Right cardiac atrium (tissue), 5 donors: ENCODE measurements around the gene ZNF366. TPM values are rescaled to one million over a fixed set of nuclear protein-coding genes. Genes with fewer than 3 reads are reported as not detected.

Experiments
- ATAC-seq, 2 donors: fragments of 200-7000 bp; cut with Tn5 transposase; one replicate each; pipeline versions ENCODE4 v1.8.0 to v1.9.1; 2020; ENCODE audit warnings: moderate library complexity in 2 of 2, mild to moderate bottlenecking in 1 of 2
- DNase-seq, 3 donors: peaks; one replicate each; pipeline ENCODE4 v3.0.0-alpha.2; 2020
- H3K27ac ChIP-seq: one replicate; pipeline ENCODE4 v1.5.1; 2013; ENCODE audit warnings: mild to moderate bottlenecking, low read length, control low read depth, moderate library complexity
- H3K27me3 ChIP-seq: one replicate; pipeline ENCODE4 v1.6.1; 2013; ENCODE audit not compliant: control insufficient read depth, insufficient read depth
- H3K4me1 ChIP-seq: one replicate; pipeline ENCODE4 v1.6.1; 2013; ENCODE audit warnings: low read length; ENCODE audit not compliant: control insufficient read depth, insufficient read depth
- H3K4me3 ChIP-seq: one replicate; pipeline ENCODE4 v1.5.1; 2013; ENCODE audit warnings: low read length, control low read depth
- H3K9me3 ChIP-seq: one replicate; pipeline ENCODE4 v1.6.1; 2013; ENCODE audit warnings: low read length; ENCODE audit not compliant: control insufficient read depth
- WGBS: extraction: QIAGEN DNeasy Blood & Tissue Kit; methylation state at CpG from one replicate; pipeline ENCODE4 v1.1.7; 2013; 5-methylcytosine and 5-hydroxymethylcytosine counted together
- intact Hi-C, 4 donors: fragments of 100-400 bp; cut with DNase I; formaldehyde crosslinking; loops; one replicate each; pipeline versions ENCODE4 v1.11.0 to v1.14.0; 2022 to 2023
- polyA plus RNA-seq: library from polyadenylated mRNA; stranded (reverse); fragments of 200-250 nt; gene quantifications from one replicate; pipeline ENCODE4 v1.2.3, GENCODE V29; 2013
- total RNA-seq, 4 donors: library from RNA; stranded (reverse); fragmentation: NEBNext Ultra II Directional; extraction: Animal tissue kit (Norgen Biotek cat#: 25700); gene quantifications; one replicate each; pipeline ENCODE4 v1.2.1, GENCODE V29; 2021
- donor health status: healthy with polysubstance abuse.
- donor health status: DM: no; HTN: yes; CAD: no.
- donor health status: DM: no; HTN: no; CAD: no.
- donor health status: DM: no; HTN: yes; CAD: no; lungs with severe emphysema.
- donor health status: DM: yes; HTN: yes; CAD: no.

ZNF366 gene
- total and polyA plus RNA-seq, 5 donors, result 2.5 to 8.1 (median 5.4) TPM

- ATAC-seq (no peak), DNase-seq (peak in 2 of 3 donors; percentile 18 to 61)
- Histone ChIP-seq H3K4me3 (no peak overlapping the region), H3K27me3 (no peaks in the 10 kb centered on the region), H3K9me3 (peaks cover 5% of the 10 kb centered on the region), H3K27ac (no peak overlapping the region), H3K4me1 (no peaks in the 10 kb centered on the region)
- 50% methylated on average over 4 of the region's 4 CpGs for WGBS
- intact Hi-C loops, result no loop called here
These were observed 104.1 kb downstream of the ZNF366 start for GRCh38 chr5:72402959-72403628.

GRCh38 chr5:72402381-72402890 lies 104.8 kb downstream of the ZNF366 start:
- ATAC-seq, result peak in 1 of 2 donors; percentile 18
- peaks cover 5% of the 10 kb centered on the region for H3K9me3 ChIP-seq
- H3K4me3 ChIP-seq, result no peak overlapping the region
- no peak overlapping the region for H3K27ac ChIP-seq
- no peak for DNase-seq
- no peaks in the 10 kb centered on the region for H3K4me1 ChIP-seq
- 52% methylated on average over 2 of the region's 2 CpGs for WGBS
- H3K27me3 ChIP-seq, result no peaks in the 10 kb centered on the region
- intact Hi-C loops, result no loop called here

GRCh38 chr5:72400950-72401349 lies 106.3 kb downstream of the ZNF366 start:
- intact Hi-C loops, result no loop called here
- H3K27ac ChIP-seq, result no peak overlapping the region

GRCh38 chr5:72397836-72398235 lies 109.4 kb downstream of the ZNF366 start:
- Histone ChIP-seq H3K9me3 (peaks cover 5% of the 10 kb centered on the region), H3K4me1 (no peaks in the 10 kb centered on the region), H3K27ac (no peak overlapping the region), H3K4me3 (no peak overlapping the region), H3K27me3 (no peaks in the 10 kb centered on the region)
- ATAC-seq, result no peak
- intact Hi-C loops, result no loop called here
- 79% methylated on average over 6 of the region's 6 CpGs for WGBS
- no peak for DNase-seq

More at GRCh38 chr5:72400950-72401349, 106.3 kb downstream of the ZNF366 start:
- no peak overlapping the region for H3K4me3 ChIP-seq
- 51% methylated on average over 1 of the region's 1 CpG for WGBS
- DNase-seq (no peak), ATAC-seq (no peak)
- H3K27me3 ChIP-seq, result no peaks in the 10 kb centered on the region
- peaks cover 5% of the 10 kb centered on the region for H3K9me3 ChIP-seq
- H3K4me1 ChIP-seq, result no peaks in the 10 kb centered on the region

GRCh38 chr5:72394688-72395087 lies 112.5 kb downstream of the ZNF366 start:
- intact Hi-C loops, result no loop called here
- no peak overlapping the region for H3K4me3 ChIP-seq
- no peak for DNase-seq
- 38% methylated on average over 2 of the region's 2 CpGs for WGBS
- H3K4me1 ChIP-seq, result no peaks in the 10 kb centered on the region
- H3K9me3 ChIP-seq, result no peaks in the 10 kb centered on the region
- H3K27me3 ChIP-seq, result no peaks in the 10 kb centered on the region
- peak in 1 of 2 donors; percentile 59 for ATAC-seq
- H3K27ac ChIP-seq, result no peak overlapping the region

GRCh38 chr5:72393052-72393451 lies 114.2 kb downstream of the ZNF366 start:
- Histone ChIP-seq H3K9me3 (no peaks in the 10 kb centered on the region), H3K4me3 (no peak overlapping the region), H3K27me3 (no peaks in the 10 kb centered on the region), H3K4me1 (no peaks in the 10 kb centered on the region), H3K27ac (no peak overlapping the region)
- ATAC-seq (no peak), DNase-seq (no peak)
- intact Hi-C loops, result no loop called here

Other genes with a start within 250 kb of the ZNF366 start
- 10 to 100 TPM; 45.1 to 71.7 (median 61.2) TPM for gene MRPS27, start 187.2 kb downstream of the ZNF366 start, total RNA-seq
- 40.5 TPM for gene MRPS27, start 187.2 kb downstream of the ZNF366 start, polyA plus RNA-seq
- gene PTCD2, start 187.0 kb downstream of the ZNF366 start, total RNA-seq, result 10 to 100 TPM; 10.1 to 14.0 (median 12.7) TPM
- 6.9 TPM for gene PTCD2, start 187.0 kb downstream of the ZNF366 start, polyA plus RNA-seq